GM12892 (cell line): Measurements from ENCODE around the gene CADM4.
A peak's percentile ranks its signal among the peaks of the same experiment; 100 is the strongest.
"Not testable (repeated sequence)": the region's sequence is repeated elsewhere in the genome, so short reads cannot be mapped to it uniquely, and the experiment has no call there.

Experiments
- DNase-seq: peaks from one replicate; pipeline ENCODE4 v3.0.0; 2011; ENCODE audit not compliant: insufficient read length
- FAIRE-seq: peaks from 2 replicates; lab custom pipeline; 2011; peaks lifted over from hg19 to GRCh38; lab: Jason Lieb, UNC
- POLR2A ChIP-seq: IDR thresholded peaks from 2 replicates; pipeline ENCODE4 v1.6.1; 2011; ENCODE audit warnings: low read depth, low read length, control low read depth
- POLR2AphosphoS5 ChIP-seq: IDR thresholded peaks from 2 replicates; pipeline ENCODE4 v1.6.1; 2011; ENCODE audit warnings: low read depth, low read length, control low read depth
- TAF1 ChIP-seq: IDR thresholded peaks from 2 replicates; pipeline ENCODE4 v1.6.1; 2011; ENCODE audit warnings: low read depth, mild to moderate bottlenecking, control low read depth, low read length, borderline replicate concordance

Gene CADM4

GRCh38 chr19:43611788-43612187 is 27.9 kb downstream of the CADM4 start, which contains the start of gene SRRM5:
Gene SRRM5, plus strand, starts transcription at chr19:43612088. Its CDS starts 34 bp downstream, at chr19:43612122.
- no peak for TF ChIP-seq POLR2A
- TF ChIP-seq POLR2AphosphoS5, result no peak
- DNase-seq (no peak), FAIRE-seq (no peak)

DNA sequence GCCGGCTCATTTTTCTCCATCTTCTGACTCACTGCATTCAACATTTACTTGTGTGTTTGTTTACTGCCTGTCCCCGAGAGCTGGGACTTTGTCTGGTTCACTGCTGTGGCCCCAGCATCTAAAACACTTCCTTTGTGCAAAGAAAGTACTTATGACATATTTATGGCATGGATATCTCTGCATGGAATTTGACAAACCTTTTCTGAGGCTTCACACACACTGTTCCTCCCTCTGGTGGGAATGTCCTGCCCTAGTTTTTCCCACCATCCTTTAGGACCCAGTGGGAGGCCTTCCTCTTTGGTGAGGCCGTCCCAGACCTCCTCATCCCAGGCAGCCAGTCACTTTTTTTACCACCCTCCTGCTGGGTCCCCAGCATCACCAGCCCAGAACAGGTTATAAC is 29.2 kb downstream of the CADM4 start:
- no peak for FAIRE-seq
- DNase-seq, result no peak
- TF ChIP-seq POLR2A (no peak), POLR2AphosphoS5 (no peak), TAF1 (no peak)

DNA sequence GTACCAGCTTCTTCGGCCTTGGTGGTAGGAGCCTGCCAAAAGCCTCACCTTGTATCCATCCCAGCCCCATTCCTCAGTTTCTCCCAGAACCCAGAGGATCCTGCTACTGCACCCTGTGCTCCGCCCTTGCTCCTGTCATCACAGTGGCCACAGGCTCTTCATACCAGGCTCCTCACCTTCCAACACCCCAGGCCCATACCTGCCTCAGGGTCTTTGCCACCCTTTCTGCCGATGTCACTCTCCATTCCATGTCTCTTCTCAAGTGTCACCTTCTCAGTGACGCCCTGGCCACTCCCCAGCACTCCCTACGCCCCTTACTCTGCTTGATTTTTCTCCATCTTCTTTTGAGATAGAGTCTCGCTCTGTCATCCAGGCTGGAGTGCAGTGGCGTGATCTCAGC is 29.8 kb downstream of the CADM4 start:
- DNase-seq (no peak), FAIRE-seq (no peak)
- TF ChIP-seq POLR2A (no peak), POLR2AphosphoS5 (no peak), TAF1 (no peak)

DNA sequence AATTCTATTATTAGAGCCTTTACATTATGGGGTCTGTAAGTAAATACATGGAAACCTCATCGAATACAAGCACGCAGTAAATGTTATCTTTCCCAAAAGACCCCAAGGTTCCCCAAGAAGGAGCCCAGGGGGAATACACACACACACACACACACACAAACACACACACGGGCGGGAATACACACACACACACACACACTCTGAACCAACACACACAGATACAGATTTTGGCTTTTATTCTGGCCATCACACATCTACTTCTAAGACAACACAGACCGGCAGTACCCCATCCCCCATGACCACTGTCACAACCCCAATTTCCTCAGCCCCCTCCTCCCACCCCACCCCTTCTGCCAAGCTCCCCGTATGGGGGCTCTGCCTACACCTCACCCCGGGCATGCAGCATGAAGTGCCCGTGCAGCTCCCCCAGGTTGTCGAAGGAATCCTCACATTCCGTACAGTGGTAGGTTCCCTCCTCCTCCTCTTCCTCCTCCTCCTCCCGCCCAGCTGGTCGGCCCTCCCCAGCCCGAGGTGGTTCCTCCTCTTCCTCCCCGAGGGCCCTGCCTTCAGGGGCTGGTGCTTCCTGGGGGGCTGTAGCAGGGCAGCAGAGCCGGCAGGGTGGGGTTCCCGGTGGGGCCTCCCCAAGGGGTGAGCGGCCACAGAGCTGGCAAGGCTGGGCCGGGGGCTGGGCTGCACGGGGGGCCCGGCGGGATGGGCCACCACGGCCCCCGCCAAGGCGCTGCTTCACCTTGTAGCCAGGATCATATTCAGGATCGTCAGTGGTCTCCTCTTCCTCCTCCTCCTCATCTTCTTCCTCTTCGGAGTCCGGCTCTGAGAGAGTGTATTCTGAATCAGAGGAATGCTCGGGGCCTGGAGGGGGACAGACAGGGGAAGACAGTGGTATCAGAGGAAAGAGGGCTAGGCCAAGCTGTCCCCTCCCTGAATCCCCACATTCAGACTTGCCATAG is 32.1 kb downstream of the CADM4 start:
- DNase-seq (no peak), FAIRE-seq (no peak)
- TF ChIP-seq POLR2A (peak; percentile 29; the same call in 1 of the 2 replicates), POLR2AphosphoS5 (no peak), TAF1 (no peak)

GRCh38 chr19:43606569-43607229 is 33.0 kb downstream of the CADM4 start:
- FAIRE-seq, result no peak
- TF ChIP-seq TAF1 (no peak), POLR2A (no peak)
- no peak for DNase-seq

DNA sequence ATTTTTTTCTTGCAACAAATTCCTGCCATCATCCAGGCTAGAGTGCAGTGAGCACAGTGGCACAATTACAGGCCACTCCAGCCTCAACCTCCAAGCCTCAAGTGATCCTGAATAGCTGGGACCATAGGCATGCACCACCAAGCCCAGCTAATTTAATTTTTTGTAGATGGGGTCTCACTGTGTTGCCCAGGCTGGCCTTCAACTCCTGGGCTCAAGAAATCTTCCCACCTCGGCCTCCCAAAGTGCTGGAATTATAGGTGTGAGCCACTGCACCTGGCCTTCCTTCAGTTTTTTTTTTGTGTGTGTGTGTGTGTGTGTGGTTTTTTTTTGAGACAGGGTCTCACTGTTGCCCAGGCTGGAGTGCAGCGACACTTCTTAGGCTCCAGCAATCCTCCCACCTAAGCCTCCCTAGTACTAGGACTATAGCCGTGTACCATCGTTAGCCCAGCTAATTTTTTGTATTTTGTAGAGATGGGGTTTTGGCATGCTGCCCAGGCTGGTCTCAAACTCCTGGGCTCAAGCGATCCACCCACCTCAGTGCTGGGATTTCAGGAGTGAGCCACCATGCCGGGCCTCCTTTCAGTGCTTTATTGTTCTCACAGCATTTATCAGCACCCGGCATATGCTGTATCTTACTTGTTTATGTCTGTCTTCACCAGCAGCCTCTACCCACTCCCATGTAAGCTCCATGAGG is 33.6 kb downstream of the CADM4 start:
- TF ChIP-seq POLR2A, result no peak
- no peak for TF ChIP-seq POLR2AphosphoS5
- no peak for TF ChIP-seq TAF1
- FAIRE-seq, result no peak
- DNase-seq, result no peak

DNA sequence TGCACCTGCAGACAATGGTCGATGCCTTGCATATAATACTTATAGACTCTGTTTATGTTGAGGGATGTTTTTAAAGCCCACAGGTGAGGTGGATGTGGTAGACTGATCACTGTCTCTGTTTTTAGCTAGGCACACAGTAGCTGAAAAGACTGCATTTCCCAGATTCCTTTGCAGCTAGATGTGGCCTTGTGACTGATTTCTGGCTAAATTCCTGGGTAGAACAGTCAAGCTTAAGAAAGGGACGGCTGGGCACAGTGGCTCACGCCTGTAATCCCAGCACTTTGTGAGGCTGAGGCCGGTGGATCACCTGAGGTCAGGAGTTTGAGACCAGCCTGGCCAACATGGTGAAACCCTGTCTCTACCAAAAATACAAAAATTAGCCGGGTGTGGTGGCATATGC is 39.3 kb downstream of the CADM4 start:
- FAIRE-seq, DNase-seq: not testable (repeated sequence)

GRCh38 chr19:43599635-43600295 is 39.9 kb downstream of the CADM4 start:
- FAIRE-seq, result no peak
- TF ChIP-seq TAF1 (no peak), POLR2A (no peak), POLR2AphosphoS5 (no peak)
- no peak for DNase-seq

GRCh38 chr19:43598445-43599240 is 41.0 kb downstream of the CADM4 start:
- DNase-seq (no peak), FAIRE-seq (no peak)
- TF ChIP-seq TAF1 (no peak), POLR2A (no peak), POLR2AphosphoS5 (no peak)

GRCh38 chr19:43597876-43598275 is 41.8 kb downstream of the CADM4 start:
- DNase-seq (no peak), FAIRE-seq (no peak)
- no peak for TF ChIP-seq POLR2AphosphoS5
- TF ChIP-seq POLR2A, result no peak
- no peak for TF ChIP-seq TAF1
